ENCODE measurements around the gene MED16.
A peak's percentile ranks its signal among the peaks of the same experiment; 100 is the strongest.

The MED16 gene

DNA sequence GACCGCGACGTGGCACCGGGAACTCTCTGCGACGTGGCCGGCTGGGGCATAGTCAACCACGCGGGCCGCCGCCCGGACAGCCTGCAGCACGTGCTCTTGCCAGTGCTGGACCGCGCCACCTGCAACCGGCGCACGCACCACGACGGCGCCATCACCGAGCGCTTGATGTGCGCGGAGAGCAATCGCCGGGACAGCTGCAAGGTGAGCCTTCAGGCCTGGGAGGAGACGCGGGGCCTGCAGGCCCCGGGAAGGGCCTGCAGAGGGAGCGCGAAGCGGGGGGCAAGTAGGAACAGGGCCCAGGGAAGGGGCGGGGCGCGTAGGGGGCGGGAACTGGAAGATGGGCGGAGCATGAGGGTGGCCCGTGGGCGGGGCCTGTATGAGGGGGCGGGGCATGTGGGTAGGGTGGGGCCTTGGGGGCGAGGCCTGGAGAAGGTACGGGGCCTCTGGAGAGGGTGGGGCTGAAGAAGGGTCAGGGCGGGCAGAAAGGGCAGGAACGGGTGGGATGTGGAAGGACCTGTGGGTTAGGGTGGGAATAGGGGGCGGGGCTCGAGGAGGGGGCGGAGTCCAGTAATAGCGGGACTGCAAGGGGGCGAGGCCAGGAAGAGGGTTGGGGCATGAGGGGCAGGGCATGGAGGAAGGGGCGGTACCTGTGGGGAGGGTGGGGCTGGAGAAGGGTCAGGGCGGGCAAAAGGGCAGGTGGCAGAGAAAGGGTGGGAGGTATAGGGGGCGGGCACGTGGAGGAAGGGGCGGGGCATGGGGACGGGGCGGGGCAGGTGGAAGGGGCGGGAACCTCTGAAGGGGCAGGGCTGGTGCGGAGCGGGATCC lies 31.0 kb downstream of the MED16 start:
- no peak overlapping the region for H3K4me3 ChIP-seq (ENCODE audit: low read depth, low read length)
- no peak for DNase-seq (ENCODE audit: low read depth)
- TF ChIP-seq, protein P1, sequence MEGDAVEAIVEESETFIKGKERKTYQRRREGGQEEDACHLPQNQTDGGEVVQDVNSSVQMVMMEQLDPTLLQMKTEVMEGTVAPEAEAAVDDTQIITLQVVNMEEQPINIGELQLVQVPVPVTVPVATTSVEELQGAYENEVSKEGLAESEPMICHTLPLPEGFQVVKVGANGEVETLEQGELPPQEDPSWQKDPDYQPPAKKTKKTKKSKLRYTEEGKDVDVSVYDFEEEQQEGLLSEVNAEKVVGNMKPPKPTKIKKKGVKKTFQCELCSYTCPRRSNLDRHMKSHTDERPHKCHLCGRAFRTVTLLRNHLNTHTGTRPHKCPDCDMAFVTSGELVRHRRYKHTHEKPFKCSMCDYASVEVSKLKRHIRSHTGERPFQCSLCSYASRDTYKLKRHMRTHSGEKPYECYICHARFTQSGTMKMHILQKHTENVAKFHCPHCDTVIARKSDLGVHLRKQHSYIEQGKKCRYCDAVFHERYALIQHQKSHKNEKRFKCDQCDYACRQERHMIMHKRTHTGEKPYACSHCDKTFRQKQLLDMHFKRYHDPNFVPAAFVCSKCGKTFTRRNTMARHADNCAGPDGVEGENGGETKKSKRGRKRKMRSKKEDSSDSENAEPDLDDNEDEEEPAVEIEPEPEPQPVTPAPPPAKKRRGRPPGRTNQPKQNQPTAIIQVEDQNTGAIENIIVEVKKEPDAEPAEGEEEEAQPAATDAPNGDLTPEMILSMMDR (IDR thresholded peaks at IDR 0.05; ENCODE audit: control insufficient read depth, extremely low read depth, insufficient read depth) = no peak

DNA sequence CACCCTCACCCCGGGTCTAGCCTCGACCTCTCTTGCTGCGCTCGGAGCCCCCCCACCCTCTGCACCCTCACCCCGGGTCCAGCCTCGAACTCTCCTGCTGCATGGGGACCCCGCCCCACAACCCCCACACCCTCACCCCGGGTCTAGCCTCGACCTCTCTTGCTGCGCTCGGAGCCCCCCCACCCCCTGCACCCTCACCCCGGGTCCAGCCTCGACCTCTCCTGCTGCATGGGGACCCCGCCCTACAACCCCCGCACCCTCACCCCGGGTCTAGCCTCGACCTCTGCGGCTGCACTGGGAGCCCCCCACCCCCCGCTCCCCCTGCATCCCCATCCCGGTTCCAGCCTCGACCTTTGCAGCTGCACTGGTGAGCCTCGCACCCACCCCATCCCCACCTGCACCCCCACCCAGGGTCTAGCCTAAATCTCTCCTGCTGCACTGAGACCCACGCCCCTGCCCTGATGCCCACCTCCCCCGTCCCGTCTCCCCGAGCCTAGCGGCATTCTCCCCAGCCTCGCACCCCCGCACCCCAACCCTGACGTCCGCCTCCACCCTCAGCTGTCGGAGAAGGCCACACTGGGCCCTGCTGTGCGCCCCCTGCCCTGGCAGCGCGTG lies 31.7 kb downstream of the MED16 start:
- H3K4me3 ChIP-seq (ENCODE audit: low read depth, low read length) = peak overlapping the region; percentile 54

DNA sequence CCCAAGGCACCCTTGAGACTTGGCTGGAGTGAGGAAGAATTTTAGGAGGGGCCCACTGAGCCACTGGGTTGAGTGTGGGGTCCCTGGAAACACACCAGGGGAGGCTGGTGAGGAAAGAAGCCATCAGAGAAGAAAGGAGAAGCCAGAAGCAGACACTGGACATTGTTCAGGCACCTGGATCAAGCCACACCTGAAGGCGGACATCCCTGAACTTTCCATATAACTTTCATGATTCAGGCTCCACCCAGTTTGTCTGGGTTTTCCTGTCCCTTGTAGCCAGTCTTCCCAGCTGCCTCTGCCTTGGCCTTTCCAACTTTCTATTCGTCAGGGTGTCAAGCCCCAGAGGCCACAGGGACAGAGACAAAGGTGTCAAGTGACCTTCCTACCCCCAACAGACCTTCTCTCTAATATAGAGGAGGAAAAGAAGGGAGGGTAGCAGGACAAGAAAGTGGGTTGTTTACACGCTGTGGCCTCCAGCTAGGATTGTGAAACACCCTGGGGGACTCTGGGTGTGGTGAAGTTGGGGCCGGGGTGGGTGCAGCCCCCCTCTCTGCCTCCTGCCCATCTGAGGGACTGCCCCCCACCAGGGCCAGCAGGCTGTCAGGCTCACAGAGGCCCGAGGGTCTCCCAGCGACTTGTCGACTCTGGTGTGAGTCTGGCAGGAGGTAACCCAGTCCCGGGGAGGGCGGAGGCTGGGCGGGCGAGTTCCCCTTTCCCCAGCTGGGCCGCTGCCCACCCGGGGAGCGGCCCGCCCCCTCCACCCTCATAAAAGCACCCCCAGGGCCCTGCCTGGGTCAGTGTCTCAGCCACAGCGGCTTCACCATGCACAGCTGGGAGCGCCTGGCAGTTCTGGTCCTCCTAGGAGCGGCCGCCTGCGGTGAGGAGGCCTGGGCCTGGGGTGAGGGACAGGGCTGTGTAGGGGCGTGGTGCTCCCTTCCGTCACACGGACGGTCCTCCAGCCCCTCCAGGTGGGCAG lies 33.8 kb downstream of the MED16 start, which contains the start of gene CFD:
TSS of gene CFD (plus strand) at position 797 of the 976 bp plus-strand sequence. CDS start at position 823, 26 bp downstream.
- DNase-seq (ENCODE audit: low read depth) = no peak
- H3K4me3 ChIP-seq (ENCODE audit: low read depth, low read length) = peak within 1 kb of the TSS; percentile 54
- TF ChIP-seq, protein P1 (IDR thresholded peaks at IDR 0.05; ENCODE audit: control insufficient read depth, extremely low read depth, insufficient read depth) = no peak

More for the DNA sequence above, 31.7 kb downstream of the MED16 start:
- TF ChIP-seq, protein P1 (IDR thresholded peaks at IDR 0.05; ENCODE audit: control insufficient read depth, extremely low read depth, insufficient read depth) = no peak
- no peak for DNase-seq (ENCODE audit: low read depth)

DNA sequence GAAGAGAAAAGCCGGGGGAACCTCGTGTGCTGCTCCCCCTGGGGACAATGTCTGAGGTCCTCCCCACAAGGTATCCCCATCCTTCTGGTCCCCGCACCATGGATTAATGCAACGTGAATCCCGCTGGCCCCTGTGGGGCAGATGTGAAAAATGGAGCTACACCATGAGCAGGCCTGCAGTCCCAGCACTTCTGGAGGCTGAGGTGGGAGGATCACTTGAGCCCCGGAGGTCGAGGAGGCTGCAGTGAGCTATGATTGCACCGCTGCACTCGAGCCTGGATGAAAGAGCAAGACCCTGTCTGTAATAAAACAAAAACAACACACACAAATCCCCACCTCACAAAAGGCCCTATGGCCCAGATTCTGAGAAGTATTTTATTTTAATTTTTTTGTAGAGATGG lies 34.7 kb downstream of the MED16 start:
- TF ChIP-seq, protein P1 (IDR thresholded peaks at IDR 0.05; ENCODE audit: control insufficient read depth, extremely low read depth, insufficient read depth) = no peak
- DNase-seq (ENCODE audit: low read depth) = no peak
- no peak overlapping the region for H3K4me3 ChIP-seq (ENCODE audit: low read depth, low read length)

DNA sequence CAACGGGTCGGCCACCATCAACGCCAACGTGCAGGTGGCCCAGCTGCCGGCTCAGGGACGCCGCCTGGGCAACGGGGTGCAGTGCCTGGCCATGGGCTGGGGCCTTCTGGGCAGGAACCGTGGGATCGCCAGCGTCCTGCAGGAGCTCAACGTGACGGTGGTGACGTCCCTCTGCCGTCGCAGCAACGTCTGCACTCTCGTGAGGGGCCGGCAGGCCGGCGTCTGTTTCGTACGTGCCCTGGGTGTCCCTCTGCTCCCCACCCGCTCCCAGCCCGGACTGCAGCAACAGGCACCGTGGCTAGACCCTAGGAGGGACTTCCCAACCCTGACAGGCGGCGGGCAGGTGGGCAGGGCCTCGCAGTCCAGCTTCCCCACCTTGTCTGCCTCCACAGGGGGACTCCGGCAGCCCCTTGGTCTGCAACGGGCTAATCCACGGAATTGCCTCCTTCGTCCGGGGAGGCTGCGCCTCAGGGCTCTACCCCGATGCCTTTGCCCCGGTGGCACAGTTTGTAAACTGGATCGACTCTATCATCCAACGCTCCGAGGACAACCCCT lies 37.3 kb downstream of the MED16 start:
- DNase-seq (ENCODE audit: low read depth) = no peak
- H3K4me3 ChIP-seq (ENCODE audit: low read depth, low read length) = no peak overlapping the region

DNA sequence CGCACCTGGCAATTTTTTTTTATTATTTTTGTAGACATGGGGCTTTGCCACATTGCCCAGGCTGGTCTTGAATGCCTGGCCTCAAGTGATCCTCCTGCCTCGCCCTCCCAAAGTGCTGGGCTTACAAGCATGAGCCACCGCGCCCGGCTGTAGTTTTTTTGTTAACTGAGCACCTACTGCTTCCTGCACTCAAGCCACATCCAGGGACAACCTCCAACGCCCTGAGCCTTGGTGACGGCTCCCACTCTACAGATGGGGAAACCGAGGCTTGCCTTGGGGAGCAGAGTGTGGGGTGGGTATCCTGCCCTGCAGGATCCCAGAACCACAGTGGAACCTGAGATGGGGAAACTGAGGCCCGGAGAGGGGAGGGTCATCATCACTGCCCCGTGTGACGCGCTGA lies 37.8 kb downstream of the MED16 start:
- H3K4me3 ChIP-seq (ENCODE audit: low read depth, low read length) = no peak overlapping the region
- TF ChIP-seq, protein P1 (IDR thresholded peaks at IDR 0.05; ENCODE audit: control insufficient read depth, extremely low read depth, insufficient read depth) = no peak

More for the DNA sequence above, 37.3 kb downstream of the MED16 start:
- TF ChIP-seq, protein P1 (IDR thresholded peaks at IDR 0.05; ENCODE audit: control insufficient read depth, extremely low read depth, insufficient read depth) = no peak

More for the DNA sequence above, 37.8 kb downstream of the MED16 start:
- DNase-seq (ENCODE audit: low read depth) = no peak
